Measurements from ENCODE around the gene TRABD2A. TPM values are rescaled to one million over a fixed set of nuclear protein-coding genes. Genes with fewer than 3 reads are reported as not detected.

The TRABD2A gene
- total and polyA plus RNA-seq, 2 of the 13 experiments (the other 11 are each of a cell fraction or from before 2014, with no cell fraction given): 0.15 TPM; not detected in 1

- TF ChIP-seq ZNF501 (CRISPR knock-in tag; IDR thresholded peaks at IDR 0.05) (0 out of 2 replicates have a peak, but pooled peaks have one; percentile 55), ZNF557 (CRISPR knock-in tag; IDR thresholded peaks at IDR 0.05) (no peak), STAT6 (CRISPR knock-in tag; IDR thresholded peaks at IDR 0.05; ENCODE audit: borderline replicate concordance) (no peak), PHB2 (IDR thresholded peaks at IDR 0.05; ENCODE audit: partially characterized antibody) (no peak), SAFB2 (CRISPR knock-in tag; IDR thresholded peaks at IDR 0.05; ENCODE audit: borderline replicate concordance, low read depth) (no peak), IRF2 (CRISPR knock-in tag; IDR thresholded peaks at IDR 0.05) (peak; percentile 46; the same call in 1 of the 2 replicates), SOX13 (IDR thresholded peaks at IDR 0.05) (no peak), SOX13 (CRISPR knock-in tag; conservative IDR thresholded peaks at IDR 0.05 in 1 of 2, IDR thresholded peaks at IDR 0.05 in 1 of 2) (peak in 1 of 2 experiments; percentile 27; a peak in 1 of 4 replicates), ZBED4 (CRISPR knock-in tag; IDR thresholded peaks at IDR 0.05; ENCODE audit: borderline replicate concordance) (peak; percentile 86), ZNF574 (CRISPR knock-in tag; IDR thresholded peaks at IDR 0.05) (0 out of 2 replicates have a peak, but pooled peaks have one; percentile 22), ZNF24 (IDR thresholded peaks at IDR 0.05) (no peak), ZNF703 (CRISPR knock-in tag; IDR thresholded peaks at IDR 0.05; ENCODE audit: borderline replicate concordance) (no peak), ARID5B (CRISPR knock-in tag; IDR thresholded peaks at IDR 0.05) (0 out of 2 replicates have a peak, but pooled peaks have one; percentile 32), BORCS8-MEF2B (CRISPR knock-in tag; IDR thresholded peaks at IDR 0.05) (no peak)
These were observed 913 bp upstream of the TRABD2A start (continued) for GRCh38 chr2:84881581-84882413.
